GM18907 (cell line): ENCODE results near the gene CHCHD6.

Experiments used
- ATAC-seq: cut with Tn5 transposase; IDR thresholded peaks from one replicate; pipeline ENCODE4 v1.9.1; 2021; ENCODE audit warnings: mild to moderate bottlenecking, moderate library complexity; ENCODE audit not compliant: unreplicated experiment

CHCHD6 gene

DNA sequence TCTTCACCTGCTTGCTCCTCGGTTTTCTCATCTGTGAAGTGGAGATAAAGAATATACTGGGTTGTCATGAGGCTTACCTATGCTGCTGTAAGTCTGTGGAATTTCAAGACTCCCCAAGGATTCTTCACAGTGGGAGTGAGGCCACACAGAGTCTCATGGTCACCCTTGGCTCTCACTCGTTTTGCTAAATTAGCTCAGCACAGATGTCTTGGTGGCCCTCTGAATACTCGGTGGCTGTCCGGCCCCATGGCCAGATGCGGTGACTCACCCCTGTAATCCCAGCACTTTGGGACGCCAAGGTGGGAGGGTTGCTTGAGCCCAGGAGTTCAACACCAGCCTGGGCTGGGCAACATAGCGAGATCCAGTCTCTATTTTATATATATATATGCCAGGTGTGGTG lies 5.0 kb upstream of the CHCHD6 start:
- ATAC-seq, result no peak

DNA sequence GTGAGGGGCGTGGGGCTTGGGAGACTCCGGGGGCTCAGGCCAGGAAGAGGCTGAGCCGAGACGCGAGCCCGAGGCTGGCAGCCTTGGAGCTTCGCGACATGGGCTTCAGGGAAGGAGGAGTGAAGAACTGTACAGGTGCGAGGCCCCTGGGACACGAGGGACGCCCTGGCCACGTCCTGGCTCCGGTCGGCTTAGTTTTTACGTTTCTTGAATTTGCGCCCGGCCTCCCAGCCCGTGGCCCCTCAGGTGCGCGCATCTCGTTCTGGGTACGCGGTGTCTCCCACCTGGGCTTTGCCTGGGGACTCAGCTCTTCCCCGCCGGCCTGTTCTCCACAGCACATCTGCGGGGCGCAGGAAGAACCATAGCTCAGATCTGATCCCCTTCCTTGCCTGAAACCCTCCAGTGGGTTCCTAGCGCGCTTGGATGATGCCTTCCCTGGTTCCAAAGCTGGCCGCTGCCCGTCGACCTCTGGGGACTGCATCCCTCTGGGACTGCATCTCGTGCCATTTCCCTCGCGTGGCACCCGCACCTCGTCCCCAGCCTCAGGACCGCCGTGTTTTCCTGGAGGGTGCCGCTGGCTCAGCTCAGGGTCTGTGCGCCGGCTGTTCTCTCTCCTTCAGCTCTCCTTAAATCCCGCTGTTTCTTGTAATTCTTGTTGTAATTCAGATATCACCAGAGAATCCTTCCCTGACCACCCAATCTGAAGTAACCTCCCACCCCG lies 614 bp downstream of the CHCHD6 start:
- ATAC-seq, result no peak

DNA sequence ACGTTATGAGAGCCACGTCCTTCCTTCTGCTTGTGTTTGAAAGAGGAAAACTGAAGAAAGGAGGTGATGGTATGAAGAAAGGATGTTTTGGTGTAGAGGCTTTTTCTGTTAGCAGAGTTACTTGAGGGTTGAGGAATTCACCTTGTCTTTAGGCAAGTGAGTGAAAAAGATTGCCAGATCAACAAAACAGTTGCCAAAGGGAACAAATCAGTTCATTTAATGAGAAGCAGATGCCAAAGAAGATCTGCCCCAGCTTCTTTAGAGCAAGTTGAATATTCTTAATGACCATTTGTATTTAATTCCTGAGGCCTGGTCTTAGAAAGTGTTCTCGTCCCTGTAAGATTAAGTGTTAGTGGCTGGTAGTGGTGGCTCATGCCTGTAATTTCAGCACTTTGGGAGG lies 2.6 kb downstream of the CHCHD6 start:
- no peak for ATAC-seq

DNA sequence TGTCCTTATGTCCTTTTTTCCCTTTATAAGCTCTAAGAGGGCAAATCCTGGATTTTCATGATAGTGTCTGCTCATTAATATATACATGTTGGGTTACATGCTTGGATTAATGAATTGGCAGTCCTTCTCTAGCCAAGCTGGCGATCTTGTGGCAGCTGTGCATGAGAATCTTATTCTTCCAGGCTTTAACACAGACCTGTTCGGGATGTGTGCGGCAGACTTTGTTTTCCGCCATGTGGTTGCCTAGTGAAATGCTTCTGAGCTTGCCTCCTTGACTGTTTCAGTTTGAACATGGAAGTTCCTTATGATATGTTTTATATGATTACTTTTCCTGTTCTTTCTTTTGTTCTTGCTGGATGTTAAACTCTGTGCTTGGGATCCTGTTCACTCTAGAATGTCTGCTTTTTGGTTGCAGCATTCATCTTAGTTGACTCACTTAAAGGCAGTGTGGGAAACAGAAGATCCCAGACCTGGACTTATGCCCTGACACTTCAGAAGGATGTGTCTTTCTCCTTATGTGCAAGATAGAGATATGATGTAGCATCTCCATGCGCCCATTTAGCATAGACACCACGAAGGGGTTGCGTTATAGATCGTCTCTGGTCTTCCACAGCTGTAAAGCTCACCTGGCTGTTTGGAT lies 7.2 kb downstream of the CHCHD6 start:
- no peak for ATAC-seq

DNA sequence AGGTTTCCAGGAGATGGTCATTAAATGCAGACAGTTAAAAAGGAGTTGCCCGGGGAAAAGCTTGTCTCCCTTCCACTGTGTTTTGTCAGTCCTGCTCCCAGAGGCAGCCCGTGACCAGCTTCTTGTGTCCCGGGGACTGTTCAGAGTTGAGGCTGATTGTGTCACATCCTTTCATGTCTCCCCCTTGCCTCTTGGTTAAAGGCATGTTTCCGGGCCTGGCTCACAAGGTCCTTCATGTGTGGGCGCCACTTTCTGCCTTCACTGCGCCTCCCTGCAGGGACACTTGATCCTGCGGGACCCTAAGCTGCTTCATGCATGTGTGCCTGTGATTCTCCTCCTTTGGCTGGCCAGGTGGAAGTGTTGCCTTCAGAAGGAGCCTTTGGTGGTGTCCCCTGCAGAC lies 9.2 kb downstream of the CHCHD6 start:
- ATAC-seq, result no peak

DNA sequence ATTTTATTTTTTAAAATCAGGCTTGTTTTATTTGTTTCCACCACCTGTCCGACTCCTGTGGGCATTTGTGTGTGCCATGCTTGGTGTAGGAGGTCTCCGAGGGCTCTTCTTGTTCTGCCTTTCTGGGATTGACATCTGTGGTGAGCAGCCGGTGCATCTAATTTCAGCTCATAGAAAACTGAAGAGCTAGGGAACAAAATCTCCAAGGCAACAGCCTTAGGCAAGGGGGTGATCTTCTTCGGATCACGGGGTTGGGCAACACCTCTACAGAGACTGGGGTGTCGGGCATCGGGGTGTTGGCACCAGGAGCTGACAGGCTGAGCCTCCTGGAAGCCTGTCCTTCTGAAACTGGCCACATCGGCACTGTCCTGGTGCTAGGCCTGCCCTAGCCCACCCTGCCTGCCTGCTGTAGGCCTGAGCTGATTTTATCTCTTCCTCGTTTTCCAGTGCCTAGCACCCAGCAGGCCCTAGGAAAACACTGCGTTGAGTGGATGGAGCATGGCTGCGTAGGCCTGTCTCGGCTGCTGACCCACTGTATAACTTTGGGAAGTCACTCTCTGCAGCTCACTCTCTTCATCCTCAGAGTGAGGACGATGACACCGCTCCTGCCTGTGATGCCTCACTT lies 10.3 kb downstream of the CHCHD6 start:
- no peak for ATAC-seq

DNA sequence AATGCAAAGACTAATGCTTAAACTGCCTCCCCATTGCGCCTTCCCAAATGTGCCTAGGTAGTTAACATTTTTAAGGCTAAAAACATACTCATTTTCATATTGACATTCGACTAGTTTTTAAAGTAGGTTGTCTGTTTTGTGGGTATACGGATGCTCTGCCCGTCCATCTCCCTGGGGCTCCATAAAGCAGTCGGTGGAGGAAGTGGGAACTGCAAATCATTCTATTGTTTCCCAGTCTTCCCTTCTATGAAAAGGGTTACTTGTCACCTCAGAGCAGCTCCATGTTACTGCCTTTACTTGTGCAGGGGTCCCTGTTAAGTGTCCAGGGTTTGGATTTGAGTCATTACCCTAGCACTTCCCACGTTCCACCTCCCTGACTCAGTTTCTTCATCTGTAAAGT lies 10.9 kb downstream of the CHCHD6 start:
- no peak for ATAC-seq

DNA sequence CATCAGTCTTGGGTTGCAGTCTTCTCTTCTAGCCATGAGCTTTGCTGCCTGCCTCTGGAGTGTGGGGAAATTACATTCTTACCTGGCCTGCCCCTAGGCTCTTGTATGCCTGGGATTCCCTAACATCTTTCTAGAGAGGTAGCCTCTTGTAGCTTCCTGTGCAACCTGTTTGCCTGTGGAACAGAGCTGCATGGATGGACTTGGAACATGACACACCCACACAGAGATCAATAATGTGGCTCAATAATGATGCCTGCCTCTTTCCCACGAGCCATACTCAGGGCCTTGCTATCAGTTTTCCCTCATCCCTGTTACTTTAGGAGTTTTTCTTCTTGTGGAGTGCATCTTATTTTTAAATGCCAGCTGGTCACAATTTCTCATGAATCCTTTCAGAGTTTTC lies 11.4 kb downstream of the CHCHD6 start:
- ATAC-seq, result no peak

DNA sequence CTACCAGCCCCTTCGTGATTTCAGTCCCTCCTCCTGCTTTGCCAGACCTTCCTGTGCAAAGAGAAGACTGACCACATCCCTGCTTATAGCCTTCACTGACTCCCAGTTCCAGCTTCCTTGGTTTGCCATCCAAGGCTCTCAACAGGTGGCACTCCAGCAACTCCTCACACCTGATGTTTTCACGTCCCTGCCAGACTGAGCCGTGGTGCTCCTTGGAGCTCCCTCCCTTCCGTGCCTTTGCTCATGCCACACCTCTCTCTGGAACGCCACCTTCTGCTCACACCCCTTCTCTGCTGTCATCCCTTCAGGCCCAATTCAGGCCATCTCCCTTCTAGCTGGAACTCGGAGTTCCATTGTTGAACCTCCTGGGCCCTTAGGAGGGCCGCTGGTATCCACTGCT lies 12.0 kb downstream of the CHCHD6 start:
- ATAC-seq, result no peak

DNA sequence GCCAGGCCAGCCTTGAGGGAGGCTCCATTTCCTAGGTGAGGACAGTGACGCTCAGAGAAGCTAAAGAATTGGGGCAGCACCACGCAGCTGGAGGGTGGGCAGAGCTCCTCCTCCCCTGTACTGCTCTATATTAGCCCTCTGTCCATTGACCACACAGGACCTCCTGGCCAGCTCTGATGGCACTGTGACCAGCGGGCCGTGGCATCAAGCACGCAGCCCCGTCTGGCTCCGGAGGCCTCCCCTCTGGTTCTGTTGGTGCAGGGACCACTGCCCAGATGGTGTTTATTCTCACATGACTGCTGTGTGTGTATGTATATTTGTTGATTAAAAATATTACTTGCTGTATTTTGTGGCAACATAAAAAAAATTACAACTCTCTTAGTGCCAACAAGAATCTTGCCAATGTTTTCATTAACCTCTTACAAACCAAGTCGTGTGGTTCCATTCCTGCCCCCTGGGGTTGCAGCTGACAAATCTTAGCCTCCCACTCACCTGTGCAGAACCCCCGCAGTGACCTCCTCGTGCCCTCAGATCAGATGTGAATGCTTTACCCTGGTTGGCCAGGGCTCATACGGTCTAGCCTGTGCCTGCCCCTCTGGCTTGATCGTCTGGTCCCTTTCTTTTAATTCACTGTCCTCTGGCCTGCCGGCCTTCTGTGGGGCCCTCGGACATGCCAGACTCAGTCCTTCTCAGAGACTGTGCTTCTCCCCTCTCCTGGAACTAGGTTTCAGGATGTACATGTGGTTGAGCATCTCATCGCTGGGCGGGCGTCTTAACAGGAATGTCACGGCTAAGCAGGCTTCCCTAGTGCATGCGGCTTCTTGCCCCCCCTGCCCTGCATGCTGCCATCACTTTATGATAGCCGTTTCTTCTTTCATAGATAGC lies 14.8 kb downstream of the CHCHD6 start:
- no peak for ATAC-seq

DNA sequence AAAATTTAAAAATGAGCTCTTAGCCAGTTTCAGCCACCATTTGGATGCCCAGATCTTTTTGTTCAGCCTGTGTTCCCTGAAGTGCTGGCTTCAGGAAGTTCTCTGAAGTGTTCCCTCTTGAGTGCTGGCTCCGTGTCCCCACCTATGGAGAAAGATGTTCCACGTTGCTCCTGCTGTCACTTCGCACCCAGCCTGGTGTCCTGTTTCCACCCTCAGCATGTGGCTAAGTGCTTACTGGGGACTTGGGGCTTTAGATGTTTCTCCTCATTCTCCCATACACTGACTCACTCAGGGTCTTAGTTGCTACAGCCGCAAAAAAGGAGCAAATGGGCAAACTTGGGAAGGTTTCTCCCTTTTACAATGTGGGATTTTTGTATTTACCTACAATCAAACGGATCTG lies 16.6 kb downstream of the CHCHD6 start:
- ATAC-seq, result no peak

DNA sequence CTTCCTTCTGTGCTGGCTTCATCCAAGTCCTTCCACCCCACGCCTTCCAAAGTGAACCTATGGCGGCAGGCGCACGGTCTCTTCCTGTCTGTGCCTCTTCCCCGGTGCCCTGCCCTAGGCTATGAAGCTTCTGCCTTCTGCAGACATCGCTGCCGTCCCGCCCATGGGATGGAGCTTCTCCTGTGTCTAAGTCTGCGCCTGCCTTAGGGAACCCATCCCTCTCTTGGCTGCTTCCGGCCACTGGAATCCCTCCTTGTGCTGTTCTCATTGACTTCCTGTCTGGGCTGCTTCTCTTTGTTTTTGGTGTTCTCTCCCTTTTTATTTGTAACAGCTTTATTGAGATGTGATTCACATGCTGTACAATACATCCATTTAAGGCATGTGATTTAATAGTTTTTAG lies 17.2 kb downstream of the CHCHD6 start:
- ATAC-seq, result no peak

DNA sequence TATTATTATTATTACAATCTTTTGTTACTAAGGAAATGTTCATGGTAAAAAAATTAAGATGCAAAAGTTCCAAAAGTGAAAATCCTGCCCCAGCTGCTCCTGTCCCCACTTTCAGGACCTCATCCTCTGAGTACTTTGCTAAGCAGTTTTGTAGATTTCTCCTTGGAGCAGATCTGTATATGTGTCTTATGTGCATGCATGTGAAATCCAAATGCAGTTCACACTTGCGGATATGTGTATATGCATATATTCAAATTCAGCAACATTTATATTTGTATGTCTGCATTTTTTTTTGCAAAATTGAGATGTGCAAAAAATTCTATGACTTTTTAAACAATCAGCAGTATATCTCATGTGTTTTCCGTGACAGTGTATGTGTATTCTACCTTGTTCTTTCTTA lies 19.2 kb downstream of the CHCHD6 start:
- ATAC-seq, result no peak

DNA sequence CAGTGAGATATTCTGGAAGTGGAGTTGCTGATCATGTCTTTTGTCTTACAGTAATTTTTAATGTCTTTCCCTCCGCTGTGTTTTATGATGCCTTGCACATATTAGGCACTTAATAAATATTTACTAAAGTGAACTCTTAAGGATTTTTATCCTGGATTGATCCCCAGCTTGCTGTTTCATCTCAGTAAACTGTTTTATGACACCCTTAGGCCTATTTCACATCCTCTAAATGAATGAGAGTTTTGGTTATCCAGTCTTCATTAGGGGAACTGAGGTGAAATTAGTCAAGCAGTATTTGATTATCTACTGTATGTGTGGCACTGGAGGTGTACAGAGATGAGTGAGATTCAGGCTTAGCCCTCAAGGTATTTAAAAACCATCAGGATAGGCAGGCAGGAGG lies 19.8 kb downstream of the CHCHD6 start:
- ATAC-seq, result no peak

DNA sequence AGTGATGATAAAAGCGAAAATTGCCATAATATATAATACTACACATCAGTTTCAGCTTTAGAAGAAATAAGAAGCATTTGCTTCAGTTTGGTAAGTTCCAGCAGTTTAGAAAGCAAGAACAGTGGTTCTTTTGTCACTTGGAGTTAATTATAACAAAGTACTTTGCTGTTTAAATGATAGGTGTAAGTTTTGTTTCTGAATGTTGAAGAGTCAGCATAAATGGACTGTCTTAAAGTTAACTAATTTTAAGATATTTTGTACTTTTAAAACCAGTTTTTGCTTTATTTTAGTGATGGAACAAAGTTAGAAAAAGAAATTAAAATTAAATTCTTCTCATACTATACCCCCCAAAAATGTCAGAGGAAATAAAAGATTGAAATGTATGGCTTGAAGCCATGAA lies 24.6 kb downstream of the CHCHD6 start:
- no peak for ATAC-seq

DNA sequence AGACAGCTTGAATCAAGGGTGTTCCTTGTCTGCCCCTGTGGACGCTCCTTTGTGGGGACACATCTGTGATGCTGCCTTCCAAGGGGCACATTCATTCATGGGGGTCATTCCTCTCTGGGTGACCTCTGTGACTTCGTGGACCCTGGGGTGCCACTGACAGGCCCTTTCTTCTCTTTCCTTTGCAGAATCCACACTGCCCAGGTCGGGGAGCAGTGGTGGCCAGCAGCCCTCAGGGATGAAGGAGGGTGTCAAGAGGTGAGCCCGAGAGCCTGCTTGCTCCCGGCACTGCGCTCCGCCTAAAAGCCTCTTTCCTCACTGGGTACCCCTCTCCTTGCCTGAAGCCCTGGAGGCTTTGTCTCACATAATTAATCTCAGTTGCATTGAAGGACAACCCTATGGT lies 26.3 kb downstream of the CHCHD6 start:
- no peak for ATAC-seq

DNA sequence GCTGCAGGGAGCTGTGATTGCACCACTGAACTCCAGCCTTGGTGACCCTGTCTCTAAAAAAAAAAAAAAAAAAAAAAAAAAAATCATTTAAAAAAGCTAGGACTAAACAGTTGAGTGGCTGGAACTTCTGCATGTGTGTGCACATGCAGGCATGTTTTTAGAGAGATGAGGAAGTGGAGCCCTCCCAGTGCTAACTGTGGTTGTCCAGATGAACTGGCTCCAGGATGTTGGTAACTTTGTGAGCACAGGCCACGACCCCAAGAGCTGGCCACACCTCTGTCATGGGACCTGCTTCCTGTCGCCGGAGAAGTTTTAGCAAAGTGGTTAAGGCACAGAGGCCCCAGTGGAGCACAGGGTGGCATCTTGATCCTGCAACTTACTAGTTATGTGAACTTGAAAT lies 27.0 kb downstream of the CHCHD6 start:
- ATAC-seq, result peak; percentile 71

DNA sequence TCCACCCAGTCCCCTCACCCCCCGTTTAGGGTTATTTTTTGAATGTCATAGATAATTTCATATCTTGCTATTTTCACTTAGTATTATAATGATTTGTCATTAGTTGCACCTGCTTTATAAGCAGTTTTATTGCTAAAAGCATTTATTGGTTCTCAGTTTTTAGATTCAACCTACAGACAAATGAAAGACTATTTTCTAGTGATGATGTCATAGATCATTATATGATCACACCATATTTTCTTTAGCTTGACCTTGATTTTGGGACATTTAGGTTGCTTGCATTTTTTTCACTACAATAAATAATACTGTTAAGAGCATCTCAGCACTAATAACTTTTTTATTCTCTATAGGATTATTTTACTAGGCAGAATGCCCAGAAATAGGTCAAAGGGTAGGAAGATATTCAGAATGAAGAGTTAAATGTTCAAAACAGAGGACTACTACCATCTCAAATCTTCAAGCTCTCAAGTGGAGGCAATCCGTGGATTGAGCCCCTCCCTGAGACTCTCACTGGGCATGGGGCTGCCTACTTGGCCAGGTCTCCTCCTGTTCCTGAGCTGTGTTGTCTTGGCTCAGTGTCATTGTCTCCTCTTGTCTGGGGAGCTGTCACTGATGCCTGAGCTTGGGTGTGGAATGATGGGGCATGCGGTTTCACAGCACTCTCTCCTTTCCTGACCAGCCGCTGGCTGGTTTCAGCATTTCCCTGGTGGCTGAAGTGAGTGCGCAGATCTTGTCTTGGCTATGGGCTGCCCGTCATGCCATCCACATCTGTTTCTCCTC lies 28.4 kb downstream of the CHCHD6 start:
- ATAC-seq, result no peak

DNA sequence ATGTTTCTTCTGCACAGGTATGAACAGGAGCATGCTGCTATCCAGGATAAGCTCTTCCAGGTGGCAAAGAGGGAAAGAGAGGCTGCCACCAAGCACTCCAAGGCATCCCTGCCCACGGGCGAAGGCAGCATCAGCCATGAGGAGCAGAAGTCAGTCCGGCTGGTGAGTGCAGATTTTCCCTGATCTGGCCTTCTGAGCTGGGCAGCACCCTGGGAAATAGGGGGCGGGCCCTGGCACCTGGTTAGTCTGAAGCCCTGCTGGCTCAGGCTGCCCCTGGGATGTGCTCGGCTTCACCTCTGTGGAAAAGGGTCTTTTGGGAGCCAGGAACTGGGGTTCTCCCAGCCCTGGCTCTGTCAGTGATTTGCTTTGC lies 29.0 kb downstream of the CHCHD6 start:
- no peak for ATAC-seq

DNA sequence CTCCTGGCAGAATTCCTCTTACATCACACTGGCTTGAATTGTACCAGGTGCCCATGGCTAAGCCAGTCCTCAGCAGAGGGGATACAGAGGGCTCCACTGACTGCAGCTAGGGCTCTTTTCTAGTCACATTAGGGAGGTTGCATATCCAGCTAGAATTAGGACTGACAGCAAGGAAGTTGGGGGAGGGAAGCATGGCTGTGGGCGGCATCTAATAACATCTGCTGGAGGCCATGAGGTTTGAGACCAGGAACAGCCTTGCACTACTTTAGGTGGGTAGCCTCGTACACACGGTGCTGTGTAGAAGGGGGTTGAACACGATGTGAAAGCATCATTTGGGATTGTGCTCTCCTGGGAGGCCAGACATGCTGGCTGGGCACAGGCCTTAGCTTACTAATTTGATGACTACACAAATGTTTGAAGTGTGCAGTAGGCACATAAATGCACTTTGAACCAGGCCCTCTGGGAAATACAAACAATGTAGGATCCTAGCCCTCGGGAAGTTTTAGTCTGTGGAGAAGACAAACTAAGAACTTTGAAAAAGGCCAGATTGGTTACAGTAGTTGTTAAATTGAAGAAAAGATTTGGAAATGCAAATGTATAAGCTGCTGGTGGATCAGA lies 30.2 kb downstream of the CHCHD6 start:
- ATAC-seq, result no peak
